GM12891 (cell line): ENCODE results near the gene UGT1A7.

Experiments used
- POLR2A ChIP-seq: IDR thresholded peaks from 2 replicates; pipeline ENCODE4 v1.6.1; 2011; ENCODE audit warnings: low read depth, low read length, control low read depth
- POLR2AphosphoS5 ChIP-seq: IDR thresholded peaks from 2 replicates; pipeline ENCODE4 v1.6.1; 2011; ENCODE audit warnings: low read depth, low read length, control low read depth

DNA sequence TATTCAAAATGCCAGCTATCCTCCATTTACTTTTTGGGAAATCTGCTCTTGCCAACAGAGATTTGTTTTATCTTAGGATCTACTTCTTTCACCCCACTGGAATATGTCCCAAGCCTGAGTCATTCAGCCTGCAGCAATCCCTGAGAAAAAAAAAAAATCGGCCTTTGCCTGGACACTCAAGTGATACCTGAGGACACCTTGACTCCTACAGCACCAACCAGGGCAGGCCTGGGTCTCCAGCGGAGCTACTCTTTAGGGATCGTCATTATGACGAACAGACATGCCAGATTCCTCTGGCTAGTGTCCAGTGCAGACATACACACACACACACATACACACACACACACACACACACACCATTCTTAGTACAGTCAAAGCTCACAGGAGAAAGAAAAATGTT lies 8.7 kb downstream of the UGT1A7 start:
- TF ChIP-seq POLR2A (no peak), POLR2AphosphoS5 (no peak)
